NCI-H2171 treated with DMSO at 0.1 percent for 48 hours (cell line): Measurements from ENCODE around the gene SORBS2.
"Not testable (repeated sequence)": the region's sequence is repeated elsewhere in the genome, so short reads cannot be mapped to it uniquely, and the experiment has no call there.

ENCODE experiments used
- DNase-seq: peaks from one replicate; lab custom pipeline; 2025; lab: John Stamatoyannopoulos, UW

SORBS2 gene, protein sequence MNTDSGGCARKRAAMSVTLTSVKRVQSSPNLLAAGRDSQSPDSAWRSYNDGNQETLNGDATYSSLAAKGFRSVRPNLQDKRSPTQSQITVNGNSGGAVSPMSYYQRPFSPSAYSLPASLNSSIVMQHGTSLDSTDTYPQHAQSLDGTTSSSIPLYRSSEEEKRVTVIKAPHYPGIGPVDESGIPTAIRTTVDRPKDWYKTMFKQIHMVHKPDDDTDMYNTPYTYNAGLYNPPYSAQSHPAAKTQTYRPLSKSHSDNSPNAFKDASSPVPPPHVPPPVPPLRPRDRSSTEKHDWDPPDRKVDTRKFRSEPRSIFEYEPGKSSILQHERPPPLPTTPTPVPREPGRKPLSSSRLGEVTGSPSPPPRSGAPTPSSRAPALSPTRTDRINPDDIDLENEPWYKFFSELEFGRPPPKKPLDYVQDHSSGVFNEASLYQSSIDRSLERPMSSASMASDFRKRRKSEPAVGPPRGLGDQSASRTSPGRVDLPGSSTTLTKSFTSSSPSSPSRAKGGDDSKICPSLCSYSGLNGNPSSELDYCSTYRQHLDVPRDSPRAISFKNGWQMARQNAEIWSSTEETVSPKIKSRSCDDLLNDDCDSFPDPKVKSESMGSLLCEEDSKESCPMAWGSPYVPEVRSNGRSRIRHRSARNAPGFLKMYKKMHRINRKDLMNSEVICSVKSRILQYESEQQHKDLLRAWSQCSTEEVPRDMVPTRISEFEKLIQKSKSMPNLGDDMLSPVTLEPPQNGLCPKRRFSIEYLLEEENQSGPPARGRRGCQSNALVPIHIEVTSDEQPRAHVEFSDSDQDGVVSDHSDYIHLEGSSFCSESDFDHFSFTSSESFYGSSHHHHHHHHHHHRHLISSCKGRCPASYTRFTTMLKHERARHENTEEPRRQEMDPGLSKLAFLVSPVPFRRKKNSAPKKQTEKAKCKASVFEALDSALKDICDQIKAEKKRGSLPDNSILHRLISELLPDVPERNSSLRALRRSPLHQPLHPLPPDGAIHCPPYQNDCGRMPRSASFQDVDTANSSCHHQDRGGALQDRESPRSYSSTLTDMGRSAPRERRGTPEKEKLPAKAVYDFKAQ (N-terminal part only)

DNA sequence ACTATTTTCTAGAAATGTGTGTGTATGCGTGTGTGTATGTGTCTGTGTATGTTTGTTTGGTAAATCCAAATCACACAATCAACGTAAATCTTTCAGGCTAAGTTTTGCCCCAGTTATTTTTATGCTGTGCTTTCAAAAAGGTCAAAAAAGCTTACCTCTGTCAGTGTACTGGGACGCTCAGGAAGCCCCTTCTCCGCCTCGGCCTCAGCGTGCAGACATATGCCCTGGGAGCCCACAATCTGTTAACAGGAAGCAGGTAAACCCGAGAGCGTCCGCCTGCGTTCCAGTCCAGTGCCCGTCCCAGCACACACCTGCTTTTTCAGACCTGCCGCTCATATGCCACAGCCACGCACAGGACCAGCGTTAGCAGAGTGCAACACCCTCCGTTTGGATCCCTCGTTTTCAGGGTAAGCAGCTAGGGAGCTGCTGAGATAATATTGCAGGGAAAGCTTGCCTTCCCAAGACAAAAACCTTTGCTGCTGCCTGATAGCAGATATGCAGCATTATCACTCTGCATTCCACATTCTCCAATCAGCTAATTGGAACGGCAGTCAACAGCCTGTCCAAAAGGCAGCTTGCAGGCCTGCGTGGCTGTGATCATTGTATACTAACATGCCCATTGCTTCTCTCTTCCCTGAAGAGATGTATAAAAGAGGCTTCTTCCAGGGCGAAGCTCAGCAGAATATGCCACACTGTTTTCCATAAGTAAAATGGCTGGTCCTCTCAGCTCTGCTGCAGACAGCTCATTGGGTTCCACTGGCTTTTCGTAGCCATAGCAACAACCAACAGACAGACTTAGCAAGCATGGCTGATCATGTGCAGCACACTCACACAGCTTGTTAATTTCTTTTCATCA is at the start of gene SORBS2:
Gene SORBS2, minus strand, starts transcription at position 686 of the 856 bp plus-strand sequence. CDS start 121,623 bp downstream, outside the sequence.
- DNase-seq = peak; percentile 70

DNA sequence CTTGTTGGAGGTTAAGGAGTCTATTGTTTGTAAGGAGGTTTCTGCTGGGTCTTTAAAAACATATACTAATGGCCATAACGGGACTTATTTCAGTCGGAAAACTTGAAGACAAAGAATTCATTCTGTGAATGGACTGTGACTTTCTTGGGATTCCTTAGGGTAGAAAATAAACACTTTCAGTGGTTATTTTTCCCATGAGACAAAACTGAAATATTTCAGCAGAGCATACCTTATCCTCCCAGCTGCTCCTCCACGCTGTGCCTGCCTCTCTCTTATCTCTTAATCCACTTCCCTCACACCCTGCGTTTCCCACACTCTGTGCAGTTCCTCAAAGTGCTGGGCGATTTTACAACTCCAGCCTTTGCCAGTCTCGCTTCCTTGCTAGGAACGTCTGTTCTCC is 47.1 kb upstream of the SORBS2 start:
- no peak for DNase-seq

DNA sequence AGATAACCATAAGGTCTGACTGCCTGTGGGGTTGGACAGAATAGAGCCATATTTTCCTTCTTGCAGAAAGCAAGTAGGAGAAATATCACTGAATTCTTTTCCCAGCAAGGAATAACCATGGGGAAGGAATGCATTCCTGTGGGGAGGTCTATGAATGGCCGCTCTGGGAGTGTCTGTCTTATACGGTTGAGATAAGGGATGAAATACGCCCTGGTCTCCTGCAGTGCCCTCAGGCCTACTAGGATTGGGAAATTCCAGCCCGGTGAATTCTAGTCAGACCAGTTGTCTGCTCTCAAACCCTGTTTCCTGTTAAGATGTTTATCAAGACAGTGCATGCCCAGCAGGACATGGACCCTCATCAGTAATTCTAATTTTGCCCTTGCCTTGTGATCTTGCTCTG is 45.6 kb upstream of the SORBS2 start:
- DNase-seq = not testable (repeated sequence)

DNA sequence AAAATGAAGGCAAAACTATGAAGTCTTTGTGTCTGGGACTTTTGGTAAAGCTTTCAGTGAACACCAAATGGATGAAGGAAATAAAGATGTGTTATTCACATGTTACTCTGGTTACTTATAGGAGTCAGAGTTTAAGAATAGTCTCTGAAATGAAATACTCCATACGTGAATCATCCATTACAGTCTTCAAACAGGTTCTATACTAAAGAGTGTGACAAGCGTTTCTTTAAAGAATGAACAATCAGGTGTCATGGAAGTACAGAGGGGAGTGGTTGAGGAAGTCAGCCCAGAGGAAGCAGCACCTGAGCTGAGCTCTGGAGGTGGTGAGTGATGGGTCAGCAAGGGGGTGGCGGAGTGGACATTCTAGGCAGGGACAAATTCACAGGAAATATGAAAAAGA is 41.8 kb upstream of the SORBS2 start:
- DNase-seq = no peak

DNA sequence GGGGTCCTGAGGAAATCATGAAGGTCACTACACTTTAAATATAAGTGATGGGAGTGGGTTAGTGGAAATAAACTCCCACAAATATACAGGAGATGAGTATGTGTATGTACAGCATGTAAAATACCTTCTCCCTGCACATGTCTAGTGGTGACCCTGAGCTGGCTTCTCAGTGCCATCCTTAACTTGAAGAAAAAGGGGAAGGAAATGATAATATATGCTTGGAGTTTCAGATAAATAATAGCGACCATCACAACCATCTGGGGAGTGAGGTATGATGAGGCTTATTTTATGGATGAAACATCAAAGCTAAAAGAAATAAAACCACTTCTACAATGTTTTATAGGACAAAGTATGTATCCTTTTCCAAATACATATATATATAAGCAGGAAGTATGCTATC is 41.0 kb upstream of the SORBS2 start:
- no peak for DNase-seq

DNA sequence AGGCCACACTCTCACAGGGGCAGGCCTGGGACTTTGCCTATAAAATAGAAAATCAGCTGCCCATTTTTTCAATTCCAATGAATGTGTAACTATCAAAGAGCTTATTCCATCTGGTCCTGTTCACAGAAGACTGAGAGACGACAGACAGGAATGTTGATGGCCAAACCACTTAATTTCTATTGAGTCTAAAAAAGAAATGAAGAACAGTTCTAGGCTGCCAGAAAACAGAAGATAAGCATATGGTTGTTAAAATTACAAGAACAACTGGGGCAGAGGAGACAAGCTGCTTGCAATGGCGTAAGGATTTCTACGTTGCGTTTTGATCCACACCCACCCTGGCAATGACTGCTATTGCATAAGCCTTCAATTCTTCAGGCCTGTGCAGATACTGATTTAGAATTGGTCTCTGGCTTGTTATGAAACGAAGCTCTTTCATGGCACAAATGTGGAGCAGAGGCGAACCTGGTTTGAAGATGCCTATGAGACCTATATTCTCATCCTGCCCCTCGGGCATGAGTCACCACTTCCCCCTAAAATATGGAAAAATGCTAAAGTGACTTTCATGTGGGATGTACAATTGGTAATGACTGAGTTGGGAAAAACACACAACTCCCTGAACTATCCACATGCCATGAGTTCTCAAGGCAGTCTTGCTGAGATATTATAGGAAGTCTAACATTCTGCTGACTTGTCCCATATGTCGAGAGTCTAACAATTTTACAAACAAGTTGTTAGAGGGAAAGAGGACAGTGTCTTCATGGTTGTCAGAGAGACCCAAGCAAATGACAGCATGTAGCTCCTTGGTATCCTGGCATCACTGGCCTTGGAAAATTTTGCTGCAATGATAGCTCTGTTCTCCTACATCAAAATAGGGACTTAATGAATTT is 37.9 kb upstream of the SORBS2 start:
- DNase-seq = peak; percentile 31

DNA sequence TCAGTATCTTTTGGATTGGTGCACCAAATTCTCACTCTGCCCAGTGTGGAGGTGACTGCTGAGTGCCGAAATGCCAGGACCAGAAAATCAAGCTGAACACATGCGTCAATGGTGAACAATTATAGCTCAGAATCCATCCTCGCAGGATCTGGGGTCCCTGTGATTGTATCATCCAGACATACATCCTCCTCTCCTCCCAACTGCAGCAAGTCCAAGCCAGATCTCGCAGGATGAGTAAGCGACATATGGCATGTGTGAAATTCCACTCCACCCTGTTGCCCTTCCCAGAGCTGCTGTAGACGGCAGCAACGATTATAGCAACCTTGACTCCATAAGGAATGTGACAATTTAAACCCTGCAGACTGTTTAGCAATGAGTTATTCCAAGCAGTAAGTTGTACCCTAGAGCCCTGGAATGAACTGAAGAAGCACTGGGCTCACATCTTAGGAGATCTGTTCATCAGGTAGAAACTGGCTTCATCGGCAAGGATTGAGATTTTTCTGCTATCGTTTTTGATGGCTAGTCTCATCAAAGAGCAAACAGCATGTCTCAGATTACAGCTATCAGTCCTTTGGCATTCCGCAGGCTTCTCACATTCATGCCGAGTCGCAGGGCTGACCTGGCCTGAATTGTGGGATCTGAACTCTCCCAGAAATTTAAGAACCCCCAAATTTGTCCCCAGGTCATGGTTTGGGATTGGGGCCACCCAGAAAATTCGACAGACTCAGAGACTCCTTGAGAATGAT is 35.5 kb upstream of the SORBS2 start:
- peak; percentile 78 for DNase-seq

DNA sequence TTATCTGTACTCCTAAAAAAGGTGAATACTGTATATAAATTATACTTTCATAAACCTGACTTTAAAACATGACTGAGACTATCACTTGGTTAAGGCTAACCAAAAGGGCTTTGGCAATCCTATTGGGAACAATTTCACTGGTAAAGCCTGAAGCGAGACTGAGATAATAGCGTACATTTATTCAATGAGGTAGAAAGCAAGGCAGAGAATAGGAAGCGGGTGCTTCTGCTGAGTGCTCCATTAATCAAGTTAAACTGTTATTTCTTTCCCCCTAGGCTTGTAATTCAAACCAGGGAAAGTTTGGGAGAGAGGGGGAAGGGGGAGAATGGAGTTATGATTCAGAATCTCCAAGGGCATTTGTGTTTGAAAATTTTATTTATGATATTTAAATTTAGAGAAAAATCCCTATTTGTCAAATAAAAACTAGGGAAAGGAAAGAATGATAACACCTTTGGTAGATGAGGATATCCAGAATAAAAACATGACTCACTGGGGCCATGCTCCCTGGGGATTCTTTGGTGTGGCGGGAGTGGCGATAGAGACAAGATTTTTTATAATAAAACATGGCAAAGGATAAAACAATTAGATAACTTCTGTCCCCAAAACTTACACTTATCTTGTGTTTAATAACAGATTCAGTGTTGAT is 34.6 kb upstream of the SORBS2 start:
- DNase-seq = peak; percentile 42

DNA sequence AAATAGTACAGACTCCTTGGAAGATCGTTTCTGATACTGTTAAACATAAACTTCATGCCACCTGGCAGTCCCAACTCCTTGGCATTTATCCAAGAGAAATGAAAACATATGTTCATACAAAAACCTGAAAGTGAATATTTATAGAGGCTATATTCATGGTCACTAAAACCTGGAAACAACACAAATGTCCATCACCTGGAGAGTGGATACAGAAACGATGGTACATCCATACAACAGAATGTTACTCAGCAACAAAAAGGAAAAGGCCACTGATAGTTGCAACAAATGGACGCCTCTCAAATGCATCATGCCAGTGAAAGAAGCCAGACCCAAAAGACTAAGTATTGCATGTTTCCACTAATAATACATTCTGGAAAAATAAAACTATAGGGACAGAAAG is 34.0 kb upstream of the SORBS2 start:
- DNase-seq = peak; percentile 47

DNA sequence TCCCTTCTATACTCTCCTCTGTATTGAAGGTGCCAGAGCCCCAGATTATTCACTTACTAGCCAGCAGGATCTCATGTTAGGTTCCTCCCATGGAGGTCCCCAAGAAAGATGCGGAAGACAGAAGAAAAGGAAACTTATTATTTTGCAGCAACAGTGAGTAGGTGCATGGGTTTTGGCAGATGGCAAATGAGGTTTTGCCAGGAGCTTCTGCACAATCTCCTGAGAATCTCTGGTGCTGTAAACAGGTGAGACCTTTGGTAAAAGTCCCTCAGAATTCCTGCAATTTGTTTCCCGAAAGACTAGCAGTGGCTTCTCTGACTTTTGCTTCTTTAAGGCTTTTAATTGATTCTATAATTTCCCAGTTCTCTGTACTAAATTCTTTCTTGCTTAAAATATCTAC is 29.5 kb upstream of the SORBS2 start:
- no peak for DNase-seq

DNA sequence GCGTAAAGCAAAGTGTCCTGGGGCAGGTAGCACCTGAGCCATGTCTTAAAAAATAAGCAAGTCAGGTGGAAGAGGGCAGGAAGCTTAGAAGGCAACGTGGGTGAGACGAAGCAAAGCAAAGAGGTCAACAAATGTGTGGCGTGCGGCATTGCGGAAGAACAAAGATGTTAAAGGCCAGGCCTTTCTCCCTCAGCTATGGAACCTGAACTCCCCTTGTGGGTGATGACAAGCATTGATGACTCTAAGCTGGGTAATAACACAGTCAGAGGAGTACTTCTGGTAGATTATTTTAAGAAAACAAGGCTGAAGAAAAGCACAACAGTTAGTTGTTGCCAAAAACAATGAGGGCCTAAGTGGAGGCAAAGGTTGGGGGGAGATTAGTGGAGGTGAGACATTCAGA is 29.0 kb upstream of the SORBS2 start:
- no peak for DNase-seq

DNA sequence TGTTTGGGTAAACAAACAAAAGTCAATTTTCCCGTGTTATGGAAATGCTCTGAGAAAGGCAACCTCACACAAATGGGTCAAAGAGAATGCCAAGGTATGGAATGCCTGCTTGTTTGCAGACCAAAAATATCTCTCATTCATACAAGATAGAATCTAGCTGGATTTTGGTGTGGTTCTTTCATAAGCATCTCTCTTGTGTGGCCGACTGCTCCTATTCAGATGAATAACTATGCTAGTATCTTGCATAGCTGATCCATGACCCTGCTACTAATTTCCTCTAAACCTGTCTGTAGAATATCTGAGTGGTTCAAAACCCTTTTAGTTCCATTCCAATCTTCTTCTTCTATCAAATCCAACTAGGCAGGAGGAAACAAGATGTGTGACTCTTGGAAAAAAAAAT is 28.2 kb upstream of the SORBS2 start:
- DNase-seq = no peak

DNA sequence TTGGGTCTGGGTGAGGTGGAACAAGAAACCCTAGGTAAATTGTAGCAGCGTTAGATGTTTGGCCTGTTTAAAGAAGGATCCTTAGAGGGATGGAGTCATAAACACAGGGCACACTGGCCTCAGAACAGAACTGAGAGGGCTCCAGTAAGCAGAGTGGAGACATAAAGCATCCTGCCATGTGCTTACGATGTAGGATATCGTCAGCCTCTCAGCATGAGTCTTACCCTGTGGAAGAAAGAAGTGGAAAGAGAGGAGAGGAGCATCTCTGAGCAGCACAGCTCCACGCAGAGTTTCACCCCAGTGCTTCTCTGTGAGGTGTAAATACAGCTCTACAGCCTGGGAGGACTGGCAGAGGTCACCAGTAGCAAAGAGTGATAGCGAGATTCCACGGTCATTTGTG is 27.8 kb upstream of the SORBS2 start:
- DNase-seq = no peak

DNA sequence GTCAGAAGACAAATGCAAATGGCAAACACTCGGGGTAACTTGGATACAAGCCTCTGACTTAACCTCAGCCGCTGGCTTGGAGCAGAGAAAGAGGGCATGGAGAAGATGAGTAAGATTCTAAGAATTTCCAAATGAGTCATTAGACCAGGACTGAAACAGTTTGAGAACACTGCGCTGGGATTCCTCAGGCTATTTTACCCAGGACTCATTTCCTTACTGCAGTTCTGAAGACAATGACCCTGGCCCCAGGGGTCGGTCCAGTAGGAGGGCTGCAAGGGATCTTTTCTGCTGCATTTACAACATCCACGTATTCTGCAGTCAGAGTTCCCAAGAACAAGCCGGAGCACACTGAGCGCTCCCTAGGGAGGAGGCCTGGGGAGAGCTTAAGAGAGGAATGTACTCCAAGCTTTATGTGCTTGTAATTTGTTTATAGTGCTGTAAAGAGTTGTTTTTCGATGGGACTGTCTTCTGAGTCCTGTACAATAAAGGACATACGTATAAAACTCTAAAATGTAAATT is 27.3 kb upstream of the SORBS2 start:
- DNase-seq = no peak

DNA sequence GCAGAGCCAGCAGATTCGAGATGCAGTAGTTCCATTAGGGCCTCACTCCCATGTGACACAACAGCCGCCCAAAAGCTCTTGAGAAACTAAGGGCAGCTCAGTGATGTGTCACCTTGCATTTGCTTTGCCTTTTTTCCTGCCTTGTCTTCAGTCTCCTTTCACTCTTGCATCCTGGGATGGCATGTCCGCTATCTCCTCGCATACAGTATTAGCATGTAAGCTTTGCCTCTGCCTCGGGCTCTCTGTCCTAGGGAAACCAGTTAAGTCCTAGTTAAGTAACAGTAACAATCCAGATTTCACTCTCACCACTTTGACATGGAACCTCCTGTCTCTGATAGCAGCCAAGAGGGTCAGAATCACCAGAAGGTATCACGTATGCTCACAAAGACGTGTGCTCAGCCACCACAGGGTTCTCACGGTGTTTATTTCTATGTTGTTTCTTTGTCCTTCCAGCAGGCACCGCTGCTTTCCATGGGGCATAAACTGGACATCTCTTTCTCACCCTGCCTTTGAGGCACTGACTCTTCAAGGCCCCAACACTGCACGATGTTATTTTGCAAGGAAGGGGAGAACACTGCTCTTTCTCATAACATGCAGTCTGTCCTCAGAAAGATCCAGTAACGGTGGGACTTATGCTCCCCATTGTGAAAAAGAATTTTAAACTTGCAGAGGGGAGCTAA is 26.7 kb upstream of the SORBS2 start:
- DNase-seq = no peak

DNA sequence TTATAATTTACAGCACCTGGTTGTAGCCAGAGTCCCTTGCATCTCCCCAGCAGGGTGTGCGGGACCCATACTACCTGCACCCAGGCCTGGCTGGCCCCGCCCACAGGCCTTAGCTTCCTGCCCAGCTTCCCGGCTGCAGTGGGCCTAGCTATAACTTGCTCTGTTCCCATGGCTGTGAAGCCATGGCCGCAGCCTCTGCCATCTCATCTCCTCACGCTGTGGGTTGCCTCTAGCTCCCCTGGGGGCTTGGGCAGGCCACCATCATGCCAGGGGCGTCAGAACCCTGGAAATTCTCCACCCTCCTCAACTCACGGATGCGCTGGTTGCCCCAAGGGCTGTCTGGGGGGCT is 26.1 kb upstream of the SORBS2 start:
- no peak for DNase-seq

DNA sequence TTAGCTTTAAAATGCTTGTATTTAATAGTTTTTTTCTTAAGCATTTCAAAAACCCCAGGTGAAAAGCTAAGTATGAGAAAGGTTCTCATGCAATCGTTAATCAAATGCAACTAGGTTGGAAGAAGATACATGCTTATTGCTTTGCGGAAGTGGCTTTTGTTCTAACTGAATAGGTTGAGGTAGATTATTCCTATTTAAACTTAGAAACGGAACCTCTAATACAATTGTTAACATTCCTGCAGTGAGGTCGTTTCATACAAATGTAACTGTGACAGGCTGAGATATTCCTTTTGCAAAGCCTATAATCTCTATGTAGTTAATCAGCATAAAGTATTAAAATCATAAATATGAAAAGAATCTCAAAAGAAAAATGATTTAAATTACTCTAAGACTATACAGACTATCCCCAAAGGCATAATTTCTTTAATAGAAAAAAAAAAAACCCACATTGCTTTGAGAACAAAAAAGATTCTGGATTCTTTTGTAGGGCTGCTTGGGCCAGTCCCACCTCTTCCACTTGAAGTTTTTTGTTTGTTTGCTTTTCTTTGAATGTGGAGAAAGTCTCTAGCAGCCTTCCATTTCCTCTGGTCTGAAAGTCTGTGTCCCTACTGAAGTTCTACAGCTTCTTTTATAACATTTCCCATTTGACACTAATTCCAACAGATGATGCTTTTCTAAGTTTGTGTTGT is 25.6 kb upstream of the SORBS2 start:
- no peak for DNase-seq
